Lower leg skin (tissue), 3 donors: Measurements from ENCODE around the gene ACYP1.

Source experiments
- POLR2A ChIP-seq, 2 donors: fragments of 450-650 bp; IDR thresholded peaks; one replicate each; pipeline ENCODE4 v1.6.1; 2016 to 2017; ENCODE audit warnings: antibody characterized with exemption in 2 of 2, mild to moderate bottlenecking in 1 of 2, moderate library complexity in 1 of 2
- TF ChIP-seq, protein P1 (sequence below), 3 donors: fragments of 450-650 bp; IDR thresholded peaks; one replicate each; pipeline ENCODE4 v1.5.1; 2016; ENCODE audit warnings: antibody characterized with exemption in 3 of 3, mild to moderate bottlenecking in 3 of 3, moderate library complexity in 2 of 3

- TF ChIP-seq, protein P1, sequence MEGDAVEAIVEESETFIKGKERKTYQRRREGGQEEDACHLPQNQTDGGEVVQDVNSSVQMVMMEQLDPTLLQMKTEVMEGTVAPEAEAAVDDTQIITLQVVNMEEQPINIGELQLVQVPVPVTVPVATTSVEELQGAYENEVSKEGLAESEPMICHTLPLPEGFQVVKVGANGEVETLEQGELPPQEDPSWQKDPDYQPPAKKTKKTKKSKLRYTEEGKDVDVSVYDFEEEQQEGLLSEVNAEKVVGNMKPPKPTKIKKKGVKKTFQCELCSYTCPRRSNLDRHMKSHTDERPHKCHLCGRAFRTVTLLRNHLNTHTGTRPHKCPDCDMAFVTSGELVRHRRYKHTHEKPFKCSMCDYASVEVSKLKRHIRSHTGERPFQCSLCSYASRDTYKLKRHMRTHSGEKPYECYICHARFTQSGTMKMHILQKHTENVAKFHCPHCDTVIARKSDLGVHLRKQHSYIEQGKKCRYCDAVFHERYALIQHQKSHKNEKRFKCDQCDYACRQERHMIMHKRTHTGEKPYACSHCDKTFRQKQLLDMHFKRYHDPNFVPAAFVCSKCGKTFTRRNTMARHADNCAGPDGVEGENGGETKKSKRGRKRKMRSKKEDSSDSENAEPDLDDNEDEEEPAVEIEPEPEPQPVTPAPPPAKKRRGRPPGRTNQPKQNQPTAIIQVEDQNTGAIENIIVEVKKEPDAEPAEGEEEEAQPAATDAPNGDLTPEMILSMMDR (IDR thresholded peaks at IDR 0.05): no peak
- TF ChIP-seq POLR2A (IDR thresholded peaks at IDR 0.05): no peak
Measured at GRCh38 chr14:75044752-75045151, 19.1 kb downstream of the ACYP1 start.
